ENCODE results near the gene LYRM4.

Gene LYRM4

DNA sequence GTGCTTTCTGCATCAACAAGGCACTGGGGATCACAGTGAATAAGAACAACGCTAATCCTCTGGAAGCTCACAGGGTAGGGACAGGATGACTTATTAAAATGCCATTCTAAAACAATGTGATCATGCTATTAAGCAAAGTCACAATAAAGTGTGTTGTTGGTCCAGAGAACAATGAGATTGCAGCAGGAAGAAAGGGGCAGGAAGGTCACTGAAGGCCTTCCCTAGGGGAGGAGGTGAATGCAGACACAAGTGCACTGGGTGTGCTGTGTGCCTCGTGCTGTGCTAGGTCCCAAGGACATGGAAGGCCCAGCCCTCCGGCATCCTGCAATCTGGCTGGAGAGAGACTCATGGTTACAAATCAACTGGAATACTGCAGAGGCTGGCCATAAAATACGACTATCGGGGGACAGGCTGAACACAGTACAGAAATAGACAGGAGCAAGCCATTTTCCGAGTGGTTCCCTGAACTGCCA is 55.7 kb downstream of the LYRM4 start:
- no peak for DNase-seq (ENCODE audit: low spot score)

DNA sequence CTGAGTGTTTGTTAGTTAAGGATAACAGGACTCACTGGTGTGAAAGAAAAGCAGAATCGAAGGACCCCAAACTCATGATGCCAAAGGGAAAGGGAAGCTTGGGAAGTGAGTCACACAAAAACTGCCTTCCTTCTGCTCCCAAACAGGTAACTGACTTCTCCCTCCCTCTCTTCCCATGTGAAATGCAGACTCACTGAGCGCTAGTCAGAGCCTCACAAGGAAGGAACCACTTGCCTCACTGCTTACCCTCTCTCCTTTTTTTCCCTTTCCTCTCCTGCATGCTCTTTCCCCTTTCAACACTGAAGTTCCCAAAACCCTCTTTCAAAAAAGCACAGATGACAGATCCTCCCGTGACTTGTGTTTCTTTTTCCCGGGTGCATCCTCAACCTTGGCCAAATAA is 56.4 kb downstream of the LYRM4 start:
- no peak for DNase-seq (ENCODE audit: low spot score)

DNA sequence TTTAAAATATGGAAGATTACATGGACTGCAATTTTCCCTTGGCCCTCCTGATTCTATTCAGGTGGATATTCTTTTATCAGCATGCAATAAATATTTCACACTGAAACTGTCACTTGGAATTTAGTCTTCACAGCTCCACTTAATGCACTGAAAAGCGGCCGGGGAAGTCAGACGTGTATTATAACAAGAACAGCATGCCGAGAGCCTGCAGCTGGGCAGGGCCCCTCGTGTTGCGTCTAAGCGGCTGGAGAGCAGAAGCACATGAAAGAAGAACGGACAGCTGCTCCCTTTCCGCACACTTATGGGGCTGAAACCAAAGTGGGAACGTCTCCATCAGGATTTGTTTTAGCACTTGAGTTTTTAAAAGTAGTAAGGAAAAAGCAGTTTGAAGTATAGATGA is 57.2 kb downstream of the LYRM4 start:
- DNase-seq (ENCODE audit: low spot score): no peak

DNA sequence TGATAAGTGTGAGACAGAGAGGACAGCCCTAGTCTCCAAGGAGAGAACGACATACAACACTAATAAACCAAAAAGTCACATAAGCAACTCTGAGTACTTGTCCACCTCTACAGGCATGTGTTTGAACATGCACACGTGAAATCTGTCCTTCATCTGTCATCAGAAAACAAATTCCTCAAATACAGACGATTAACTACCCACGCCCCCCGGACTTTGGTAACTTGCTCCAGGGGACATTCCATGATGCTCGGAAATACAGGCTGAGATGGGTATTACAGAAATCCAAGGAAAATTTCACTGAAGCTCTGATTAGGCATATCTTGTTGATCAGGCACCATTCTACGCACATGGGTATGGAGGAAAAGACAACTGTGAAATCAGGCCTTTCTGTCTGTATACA is 57.8 kb downstream of the LYRM4 start:
- no peak for DNase-seq (ENCODE audit: low spot score)

DNA sequence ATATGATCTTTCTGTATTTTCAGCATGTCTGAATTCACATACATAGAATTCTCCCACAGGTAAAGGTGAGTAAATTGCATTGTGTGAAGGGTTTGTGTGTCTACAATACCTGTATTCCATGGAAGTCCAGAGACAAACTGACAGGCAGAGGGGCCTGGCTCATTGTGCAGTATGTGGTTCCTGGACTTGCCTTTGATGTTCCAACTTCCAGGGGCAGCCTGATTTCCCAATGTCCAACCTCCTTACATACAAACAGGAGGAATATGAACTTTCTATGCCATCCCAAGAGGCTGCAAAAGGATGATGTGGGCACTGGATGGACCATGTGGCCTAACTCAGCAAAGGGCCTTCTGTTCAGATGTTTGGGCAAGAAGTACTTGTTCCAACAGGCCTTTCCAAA is 58.5 kb downstream of the LYRM4 start:
- DNase-seq (ENCODE audit: low spot score): no peak

DNA sequence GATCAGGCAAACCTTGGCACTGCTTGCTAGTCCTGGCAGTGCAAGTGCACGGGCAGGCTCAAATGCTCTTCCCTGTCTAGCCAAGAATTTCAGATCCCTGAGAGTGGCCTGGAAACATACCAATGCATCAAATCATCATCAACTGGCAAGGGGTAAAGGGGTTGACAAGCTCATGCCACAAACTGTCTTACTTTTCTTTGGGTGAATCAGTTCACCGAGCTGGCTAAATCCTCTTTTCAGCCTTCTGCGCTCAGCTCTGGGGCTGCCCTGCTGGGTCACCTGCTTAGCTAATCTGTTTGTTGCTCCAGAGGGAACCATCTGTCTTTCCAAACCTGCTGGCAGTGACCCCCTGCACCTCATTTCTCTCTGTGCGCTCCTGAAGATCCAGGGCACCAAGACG is 59.5 kb downstream of the LYRM4 start:
- no peak for DNase-seq (ENCODE audit: low spot score)

DNA sequence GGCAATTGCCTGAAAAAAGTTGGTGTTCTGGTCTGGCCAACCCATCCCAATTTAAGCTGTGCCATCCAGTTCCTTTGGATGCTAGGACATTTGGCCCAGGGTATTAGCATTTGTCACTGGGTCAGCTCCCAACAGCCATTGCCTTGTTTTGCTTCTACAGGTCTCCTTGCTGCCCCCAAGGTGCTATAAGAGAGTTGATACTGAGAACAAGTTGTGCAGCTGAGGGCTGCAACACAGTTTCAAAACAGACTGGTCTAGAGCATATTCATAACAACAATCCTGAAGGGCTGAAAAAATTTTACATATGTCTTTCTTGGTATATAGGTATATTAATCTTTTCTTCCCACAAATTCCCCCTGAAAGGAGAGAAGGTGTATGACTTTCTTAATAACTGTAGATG is 61.0 kb downstream of the LYRM4 start:
- no peak for DNase-seq (ENCODE audit: low spot score)

DNA sequence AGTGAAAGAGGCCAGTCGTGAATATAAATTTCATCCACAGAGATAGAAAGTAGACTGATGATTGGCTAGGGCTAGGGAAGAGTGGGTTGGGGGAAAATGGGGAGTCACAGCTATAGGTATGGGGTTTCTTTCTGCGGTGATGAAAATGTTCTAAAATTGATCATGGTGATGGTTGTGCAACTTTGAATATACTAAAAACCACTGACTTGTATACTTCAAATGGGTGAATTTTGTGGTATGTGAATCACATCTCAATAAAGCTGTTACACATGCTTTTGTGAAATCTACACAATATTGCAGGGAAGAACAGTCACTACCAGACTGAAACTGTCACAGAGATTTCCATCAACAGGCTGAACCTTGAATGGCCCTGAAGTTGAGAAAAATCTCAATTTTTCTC is 61.5 kb downstream of the LYRM4 start:
- DNase-seq (ENCODE audit: low spot score): no peak

DNA sequence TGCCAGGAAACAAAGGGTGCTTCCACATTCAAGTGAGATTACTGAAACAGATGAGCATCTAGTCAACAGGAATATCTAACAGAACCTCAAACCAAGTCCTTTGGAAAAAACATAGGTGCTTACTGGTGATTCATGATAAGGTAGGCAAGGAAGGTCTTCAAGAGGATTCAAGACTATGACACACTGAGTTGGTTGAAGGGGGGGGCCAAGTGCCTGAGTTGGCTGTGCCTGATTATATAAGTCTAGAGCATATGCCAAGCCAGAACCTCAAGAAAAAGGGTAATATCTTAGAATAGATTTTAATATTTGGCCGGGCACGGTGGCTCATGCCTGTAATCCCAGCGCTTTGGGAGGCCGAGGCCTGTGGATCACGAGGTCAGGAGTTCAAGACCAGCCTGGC is 63.7 kb downstream of the LYRM4 start:
- no peak for DNase-seq (ENCODE audit: low spot score)

DNA sequence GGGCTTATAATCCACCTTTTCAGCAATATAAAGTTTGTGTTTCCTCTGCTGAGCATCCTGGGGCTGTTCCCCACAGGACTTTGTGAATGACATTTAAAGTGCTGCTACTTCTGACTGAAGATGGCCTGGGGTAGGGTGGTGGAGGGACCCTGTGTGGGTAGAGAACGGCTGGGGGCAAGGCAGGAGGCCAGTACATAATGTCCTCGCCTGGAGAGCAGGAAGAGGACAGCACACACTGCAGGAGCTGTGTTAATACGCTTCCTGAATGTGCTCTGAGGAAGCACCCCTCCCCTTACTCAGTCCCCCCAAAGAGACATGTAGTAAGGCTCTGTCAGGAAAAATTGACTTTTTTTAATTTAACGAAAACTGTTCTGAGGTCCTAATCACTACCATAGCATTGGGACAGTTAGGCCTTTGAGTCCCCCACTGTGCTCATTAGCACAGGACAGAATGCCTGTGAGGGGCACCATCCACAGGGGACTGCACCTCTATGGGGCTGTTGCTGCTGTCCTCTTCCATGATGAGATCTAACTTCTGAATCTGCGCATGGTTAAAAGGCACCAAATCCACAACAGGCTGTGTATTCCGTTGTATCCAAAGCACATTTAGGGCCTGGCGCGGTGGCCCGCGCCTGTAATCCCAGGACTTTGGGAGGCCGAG is 68.5 kb downstream of the LYRM4 start:
- DNase-seq (ENCODE audit: low spot score): no peak

DNA sequence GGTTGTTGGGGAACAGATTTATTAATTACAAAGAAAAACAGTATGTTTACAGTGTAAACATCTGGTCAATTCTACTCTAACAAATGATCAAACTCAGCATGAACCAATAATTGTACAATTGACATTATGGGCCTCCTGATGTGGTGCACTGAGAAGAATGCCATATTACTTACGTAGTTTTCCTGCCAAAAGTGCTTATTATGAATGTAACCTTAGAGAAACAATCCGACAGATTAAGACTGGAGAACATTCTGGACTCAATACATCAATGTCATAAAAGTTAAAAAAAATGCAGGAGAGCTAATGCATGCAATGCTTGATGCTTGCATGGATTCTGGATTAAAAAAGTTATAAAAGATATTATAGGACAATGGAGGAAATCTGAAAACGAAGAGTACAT is 69.0 kb downstream of the LYRM4 start:
- no peak for DNase-seq (ENCODE audit: low spot score)

DNA sequence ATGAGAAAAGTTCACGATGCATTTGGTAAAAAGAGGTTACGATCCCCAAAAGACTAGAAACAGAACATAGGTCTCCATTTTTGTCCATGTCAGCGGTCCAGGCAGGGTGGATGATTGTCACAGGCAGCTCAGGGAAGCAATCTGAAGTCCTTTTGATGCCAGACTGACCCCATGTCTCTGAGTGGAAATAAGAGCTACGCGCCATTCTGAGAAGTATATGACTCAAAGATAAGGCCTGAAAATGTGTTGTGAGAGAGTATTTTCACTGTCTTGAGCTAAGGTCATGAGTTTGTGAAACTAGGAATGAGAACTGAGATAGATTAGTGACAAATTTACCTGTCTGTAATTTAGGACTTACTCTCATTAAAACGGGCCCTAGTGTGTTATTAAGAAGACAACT is 69.5 kb downstream of the LYRM4 start:
- no peak for DNase-seq (ENCODE audit: low spot score)

DNA sequence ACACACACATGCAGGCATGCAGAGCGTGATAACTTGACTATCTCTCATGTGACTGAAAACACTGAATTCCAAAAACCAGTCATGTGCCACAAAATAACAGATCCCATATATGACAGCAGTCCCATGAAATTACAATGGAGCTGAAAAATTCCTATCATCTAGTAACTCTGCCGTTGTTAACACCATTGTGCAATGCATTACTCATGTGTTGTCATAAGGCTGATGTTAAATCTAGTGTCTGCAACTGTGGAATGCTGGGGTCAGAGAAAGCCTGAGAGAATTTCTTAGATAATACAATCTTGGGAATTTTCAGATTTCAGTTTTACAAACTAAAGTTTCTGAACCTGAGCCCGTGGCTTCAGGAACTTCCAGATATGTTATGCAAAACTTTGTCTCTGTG is 70.2 kb downstream of the LYRM4 start:
- DNase-seq (ENCODE audit: low spot score): no peak

DNA sequence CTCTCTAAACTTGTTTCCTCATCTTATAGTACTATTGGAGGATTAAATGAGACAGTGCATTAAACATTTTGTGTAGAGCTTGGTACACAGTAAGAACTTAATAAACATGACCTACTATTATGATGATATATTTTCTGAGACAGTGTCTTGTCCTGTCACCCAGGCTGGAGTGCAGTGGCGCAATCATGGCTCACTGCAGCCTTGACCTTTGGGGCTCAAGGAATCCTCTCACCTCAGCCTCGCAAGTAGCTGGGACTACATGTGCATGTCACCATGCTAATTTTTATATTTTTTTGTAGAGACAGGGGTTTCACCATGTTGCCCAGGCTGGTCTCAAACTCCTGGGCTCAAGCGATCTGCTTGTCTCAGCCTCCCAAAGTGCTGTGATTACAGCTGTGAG is 72.1 kb downstream of the LYRM4 start:
- no peak for DNase-seq (ENCODE audit: low spot score)

DNA sequence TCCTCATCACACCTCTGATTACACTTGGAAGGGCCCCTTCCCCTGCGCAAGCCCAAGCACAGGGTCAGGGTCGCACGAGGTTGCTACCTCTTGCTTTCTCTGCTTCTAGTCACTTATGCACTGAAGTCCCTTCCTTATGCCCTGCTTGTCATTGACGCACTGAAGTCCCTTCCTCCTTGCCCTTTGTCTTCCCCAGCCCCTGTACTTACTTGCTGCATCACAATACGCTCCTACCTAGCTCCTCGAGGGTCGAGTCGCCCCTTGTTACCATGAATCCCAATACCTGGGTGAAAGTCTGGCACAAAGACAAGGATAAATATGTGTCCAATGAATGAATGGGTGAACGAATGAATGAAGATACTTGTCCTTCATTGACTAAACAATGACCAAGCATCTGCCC is 75.9 kb downstream of the LYRM4 start:
- DNase-seq (ENCODE audit: low spot score): no peak

DNA sequence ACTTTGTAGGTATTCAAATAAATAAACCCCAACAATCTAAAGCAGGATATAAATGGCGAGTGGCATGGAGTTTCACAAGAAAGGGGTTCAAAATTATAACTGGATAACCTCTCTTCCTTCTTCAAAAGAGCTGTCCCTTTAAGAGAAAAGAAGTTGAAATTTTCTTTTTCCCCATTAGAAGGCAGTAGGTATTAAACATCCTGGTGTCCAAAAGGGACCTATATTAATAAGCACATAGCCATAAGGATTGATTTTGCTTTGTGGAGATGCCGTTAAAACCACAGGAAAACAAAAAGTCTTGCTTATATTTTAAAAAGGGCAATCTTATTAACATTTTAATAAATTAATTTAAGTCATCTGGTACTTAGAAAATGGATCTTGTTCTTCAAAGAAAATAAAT is 76.5 kb downstream of the LYRM4 start:
- no peak for DNase-seq (ENCODE audit: low spot score)

DNA sequence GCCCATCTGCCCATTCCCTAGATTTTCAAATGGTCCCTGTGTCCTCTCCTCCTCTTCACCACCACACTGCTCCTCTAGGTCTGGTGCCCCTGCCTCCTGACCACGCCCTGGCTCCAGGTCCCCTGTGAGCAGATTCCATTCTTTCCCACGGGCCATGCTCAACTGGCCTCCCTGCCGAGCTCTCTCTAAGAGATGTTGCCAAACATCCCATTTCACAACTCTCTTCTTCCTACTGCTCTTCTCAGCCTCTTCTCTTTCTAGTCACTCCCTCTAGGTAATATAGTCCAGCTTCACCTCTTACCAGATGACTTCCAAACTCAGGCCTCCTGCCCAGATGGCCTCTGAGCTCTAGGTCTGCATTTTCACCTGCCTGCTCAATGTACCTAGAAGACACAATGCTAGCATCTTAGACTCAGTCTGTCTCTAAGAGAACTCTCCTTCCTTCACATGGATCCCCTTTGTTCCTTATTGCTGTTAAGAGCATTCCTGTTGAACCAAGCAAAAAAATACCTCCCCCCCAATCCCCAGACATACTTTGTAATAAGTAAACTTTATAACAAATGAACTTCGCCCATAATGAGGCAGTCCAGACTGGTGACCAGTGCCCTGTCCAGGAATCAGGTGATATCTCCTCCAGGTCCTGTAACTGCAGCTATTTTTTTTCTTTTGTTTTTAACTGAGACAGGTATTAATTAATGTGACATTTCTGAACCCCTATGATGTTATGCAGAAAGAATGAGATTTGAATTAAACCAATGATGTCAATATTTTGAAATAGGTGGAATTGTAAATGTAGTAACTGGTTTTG is 79.0 kb downstream of the LYRM4 start:
- no peak for DNase-seq (ENCODE audit: low spot score)

DNA sequence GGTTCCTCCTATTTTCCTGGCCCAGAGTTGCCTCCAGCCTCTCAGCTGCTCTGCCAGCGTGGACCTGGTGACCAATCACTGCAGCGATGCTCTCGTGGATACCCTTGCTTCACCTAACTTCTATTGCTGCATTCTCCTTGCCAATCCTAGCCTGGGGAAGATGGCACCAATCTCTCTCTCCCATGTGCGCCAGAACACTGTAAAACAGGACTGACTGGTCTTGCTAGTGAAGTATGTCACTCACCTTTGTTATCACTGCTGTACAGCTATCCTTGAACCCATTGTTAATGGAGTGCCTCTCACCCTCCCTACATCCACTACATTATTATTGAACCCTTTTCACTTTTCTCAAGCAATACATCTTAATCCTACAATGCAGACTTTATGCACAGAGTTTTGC is 80.1 kb downstream of the LYRM4 start:
- no peak for DNase-seq (ENCODE audit: low spot score)

DNA sequence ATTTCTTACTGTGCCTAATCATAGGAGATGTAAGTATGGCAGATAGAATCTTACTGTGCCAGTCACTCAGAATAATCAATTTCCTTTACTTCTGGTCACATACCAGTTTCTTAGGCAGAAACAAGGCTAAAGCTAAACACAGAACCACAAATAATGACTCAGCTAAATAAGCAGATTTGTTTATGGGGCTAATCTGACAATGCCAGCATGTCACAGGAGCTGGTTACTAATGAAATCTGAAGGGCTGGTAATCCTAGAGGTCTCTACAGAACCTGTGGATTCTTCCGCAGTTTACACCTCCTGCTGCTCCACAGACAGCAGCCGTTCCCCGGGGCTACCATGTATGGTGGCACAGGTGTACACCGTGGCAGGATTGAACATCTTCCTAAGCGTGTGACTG is 80.8 kb downstream of the LYRM4 start:
- no peak for DNase-seq (ENCODE audit: low spot score)

DNA sequence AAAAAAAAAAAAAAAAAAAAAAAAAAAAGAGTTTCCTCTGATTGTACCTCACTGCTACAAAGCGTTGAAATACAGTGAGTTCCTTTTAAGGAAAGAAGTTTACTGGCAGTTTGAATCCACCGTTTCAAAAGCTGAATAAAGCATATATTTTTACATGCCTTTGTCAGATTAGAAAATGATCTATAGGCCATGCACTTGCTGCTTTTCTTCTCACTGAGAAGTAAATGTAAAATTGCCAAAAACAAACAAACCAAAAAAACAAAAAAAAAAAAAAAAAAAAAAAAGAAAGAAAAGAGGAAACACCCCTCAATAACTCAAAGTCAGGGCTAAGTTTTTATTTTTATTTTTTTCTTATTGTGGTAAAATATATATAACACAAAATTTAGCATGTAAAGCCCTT is 81.9 kb downstream of the LYRM4 start:
- no peak for DNase-seq (ENCODE audit: low spot score)

DNA sequence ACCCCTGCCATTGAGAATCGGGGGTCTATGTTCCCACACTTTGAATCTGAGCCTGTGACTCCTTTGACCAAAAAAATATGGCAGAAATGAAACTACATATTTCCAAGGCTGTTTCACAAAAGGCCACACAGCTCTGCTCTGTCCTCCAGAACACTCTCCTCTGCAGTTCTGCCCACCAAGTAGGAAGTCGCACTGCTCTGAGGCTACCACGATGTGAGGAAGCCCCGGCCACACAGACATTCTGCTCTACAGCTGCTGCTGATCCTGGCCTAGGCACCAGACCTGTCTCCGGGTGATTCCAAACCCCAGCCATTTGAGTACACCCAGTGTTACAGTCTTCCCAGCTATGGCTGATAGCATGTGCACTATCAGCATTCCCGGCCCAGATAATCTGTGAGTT is 85.1 kb downstream of the LYRM4 start:
- no peak for DNase-seq (ENCODE audit: low spot score)

DNA sequence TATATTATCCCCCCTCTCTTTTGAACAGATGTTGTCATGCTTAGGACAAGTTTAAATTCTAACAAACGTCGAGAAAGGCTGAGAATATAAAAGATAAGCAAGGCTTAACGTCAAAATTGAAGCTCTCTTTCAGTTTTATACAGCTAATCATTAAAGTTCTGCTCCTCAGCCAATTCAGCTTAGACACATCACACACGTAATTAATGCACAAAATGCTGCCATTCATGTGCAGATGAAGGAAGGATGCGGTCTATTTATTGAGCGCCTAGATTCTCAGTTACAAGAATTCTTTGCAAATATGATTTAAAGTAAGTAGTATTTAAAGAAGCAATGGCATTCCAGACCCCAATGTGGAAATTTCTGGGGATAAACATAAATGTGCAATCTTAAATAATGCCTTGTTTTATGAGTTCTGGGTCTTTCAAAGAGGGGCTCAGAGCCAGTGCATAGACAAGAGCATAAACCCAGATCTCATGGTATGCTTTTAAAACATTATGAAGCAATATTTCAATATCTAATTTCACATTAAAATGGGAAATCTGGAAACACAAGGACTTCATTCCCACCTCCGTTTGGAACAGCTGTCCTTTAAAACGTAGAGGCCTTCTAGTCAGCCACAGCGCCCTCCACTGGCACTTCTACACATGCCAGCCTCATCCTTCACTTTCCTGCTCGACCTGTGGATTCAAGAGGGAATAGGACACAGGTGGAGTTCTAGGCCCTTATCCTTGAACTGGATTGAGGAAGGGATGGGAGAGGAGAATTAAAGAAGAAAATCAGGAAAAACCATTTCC is 85.8 kb downstream of the LYRM4 start:
- no peak for DNase-seq (ENCODE audit: low spot score)

DNA sequence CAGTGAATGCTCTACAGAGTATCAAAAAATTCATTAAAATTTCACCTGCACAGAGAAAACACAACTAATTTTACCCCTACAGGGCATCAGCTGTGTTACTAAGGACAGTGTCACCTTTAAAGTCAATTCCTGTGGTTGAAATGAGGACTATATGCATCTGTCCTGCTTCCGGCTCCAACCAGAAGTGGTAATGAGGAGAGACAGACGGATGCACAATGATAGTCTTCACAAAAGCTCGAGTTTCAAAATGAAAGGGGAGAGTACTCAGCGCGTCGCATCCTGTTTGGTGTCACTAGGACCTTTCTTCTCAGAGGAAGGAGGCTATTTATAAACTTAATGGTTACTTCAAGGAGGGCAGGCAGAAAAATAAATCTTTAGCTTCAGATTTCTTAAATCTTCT is 86.5 kb downstream of the LYRM4 start:
- DNase-seq (ENCODE audit: low spot score): peak; percentile 70
